ENCODE data around the gene ZCCHC24. TPM values are rescaled to one million over a fixed set of nuclear protein-coding genes. Genes with fewer than 3 reads are reported as not detected.

ZCCHC24 gene
- polyA plus RNA-seq, 3 donors: 3.9 to 5.0 (median 4.0) TPM

- Mint-ChIP-seq H3K27me3 (ENCODE audit: low read depth in 3 of 3) (peaks cover 14 to 18% (median 18%) of the 10 kb centered on the region in 3 donors), H3K4me3 (no peak overlapping the region), H3K9me3 (peaks cover 0 to 2% (median 0%) of the 10 kb centered on the region in 7 donors), H3K4me1 (peaks cover 7% of the 10 kb centered on the region), H3K27ac (peak overlapping the region in 1 of 7 donors; percentile 44), H3K36me3 (no peaks in the 10 kb centered on the region)
- Histone ChIP-seq H3K4me3 (replicated peaks in 1 of 3; ENCODE audit: low read depth in 2 of 3, low read length in 3 of 3) (no peak overlapping the region), H3K27me3 (ENCODE audit: control insufficient read depth in 2 of 2, insufficient read depth in 2 of 2, low read length in 2 of 2) (peaks cover 0 to 8% of the 10 kb centered on the region in 2 donors), H4K20me1 (ENCODE audit: insufficient read depth, low read length) (no peaks in the 10 kb centered on the region), H3K27ac (ENCODE audit: low read depth in 1 of 2, low read length in 2 of 2) (no peak overlapping the region), H3K4me2 (replicated peaks; ENCODE audit: extremely low read depth, low read length, poor library complexity, severe bottlenecking) (no peak overlapping the region), H3K36me3 (replicated peaks in 1 of 2; ENCODE audit: control insufficient read depth in 1 of 2, insufficient read depth in 2 of 2, low read length in 2 of 2) (no peaks in the 10 kb centered on the region), H3K9ac (ENCODE audit: insufficient read depth, low read length, poor library complexity, severe bottlenecking) (no peak overlapping the region), H3K9me3 (replicated peaks in 1 of 2; ENCODE audit: control insufficient read depth in 1 of 2, insufficient read depth in 1 of 2, low read length in 2 of 2) (no peaks in the 10 kb centered on the region), H3K79me2 (ENCODE audit: insufficient read depth, low read length) (no peaks in the 10 kb centered on the region), H2AFZ (ENCODE audit: insufficient read depth, low read depth, low read length, poor library complexity, severe bottlenecking) (no peak overlapping the region), H3K4me1 (ENCODE audit: control insufficient read depth in 1 of 2, insufficient read depth in 2 of 2, low read length in 2 of 2) (no peaks in the 10 kb centered on the region)
- 82% methylated on average over 2 of the region's 3 CpGs for WGBS (ENCODE audit: insufficient coverage)
- intact Hi-C loops (cut with micrococcal nuclease): no loop called here
- no peak for DNase-seq
- no peak for TF ChIP-seq CTCF (IDR thresholded peaks at IDR 0.05)
Measured at GRCh38 chr10:79492839-79493238, 47.4 kb upstream of the ZCCHC24 start.

GRCh38 chr10:79492256-79492655, 46.8 kb upstream of the ZCCHC24 start:
- Histone ChIP-seq H3K9me3 (replicated peaks in 1 of 2; ENCODE audit: control insufficient read depth in 1 of 2, insufficient read depth in 1 of 2, low read length in 2 of 2) (no peaks in the 10 kb centered on the region), H3K27me3 (ENCODE audit: control insufficient read depth in 2 of 2, insufficient read depth in 2 of 2, low read length in 2 of 2) (peaks cover 0 to 8% of the 10 kb centered on the region in 2 donors), H3K4me2 (replicated peaks; ENCODE audit: extremely low read depth, low read length, poor library complexity, severe bottlenecking) (no peak overlapping the region), H3K4me1 (ENCODE audit: control insufficient read depth in 1 of 2, insufficient read depth in 2 of 2, low read length in 2 of 2) (no peaks in the 10 kb centered on the region), H3K27ac (ENCODE audit: low read depth in 1 of 2, low read length in 2 of 2) (no peak overlapping the region), H3K36me3 (replicated peaks in 1 of 2; ENCODE audit: control insufficient read depth in 1 of 2, insufficient read depth in 2 of 2, low read length in 2 of 2) (no peaks in the 10 kb centered on the region), H2AFZ (ENCODE audit: insufficient read depth, low read depth, low read length, poor library complexity, severe bottlenecking) (no peak overlapping the region), H4K20me1 (ENCODE audit: insufficient read depth, low read length) (no peaks in the 10 kb centered on the region), H3K9ac (ENCODE audit: insufficient read depth, low read length, poor library complexity, severe bottlenecking) (no peak overlapping the region), H3K79me2 (ENCODE audit: insufficient read depth, low read length) (no peaks in the 10 kb centered on the region), H3K4me3 (replicated peaks in 1 of 3; ENCODE audit: low read depth in 2 of 3, low read length in 3 of 3) (no peak overlapping the region)
- Mint-ChIP-seq H3K4me1 (peaks cover 7% of the 10 kb centered on the region), H3K36me3 (no peaks in the 10 kb centered on the region), H3K4me3 (no peak overlapping the region), H3K27ac (peak overlapping the region in 1 of 7 donors; percentile 15), H3K27me3 (ENCODE audit: low read depth in 3 of 3) (peaks cover 11 to 15% (median 14%) of the 10 kb centered on the region in 3 donors), H3K9me3 (peaks cover 0 to 2% (median 0%) of the 10 kb centered on the region in 7 donors)
- TF ChIP-seq CTCF (IDR thresholded peaks at IDR 0.05): no peak
- 100% methylated on average over 5 of the region's 6 CpGs for WGBS (ENCODE audit: insufficient coverage)
- no peak for DNase-seq
- intact Hi-C loops (cut with micrococcal nuclease): no loop called here

All from CD14-positive monocyte (primary cell).